Neural cell (in vitro differentiated cells): ENCODE measurements around the gene UBE2D1.

ENCODE experiments used
- CTCF ChIP-seq: fragments of 450-650 bp; IDR thresholded peaks from 2 replicates; pipeline ENCODE4 v1.5.1; 2014; ENCODE audit warnings: antibody characterized with exemption, mild to moderate bottlenecking, moderate library complexity; ENCODE audit not compliant: poor library complexity, severe bottlenecking
- EZH2 ChIP-seq: fragments of 200-600, 300-800 bp; shearing (Covaris generic), sonication (generic); IDR thresholded peaks from 2 replicates; pipeline ENCODE4 v1.6.1; 2014; ENCODE audit warnings: antibody characterized with exemption, low read length, borderline replicate concordance, mild to moderate bottlenecking; ENCODE audit not compliant: insufficient read depth, poor library complexity, severe bottlenecking
- MXI1 ChIP-seq: fragments of 450-650 bp; conservative IDR thresholded peaks from 2 replicates; pipeline ENCODE4 v1.6.1; 2014; ENCODE audit warnings: antibody characterized with exemption, mild to moderate bottlenecking; ENCODE audit not compliant: poor library complexity, severe bottlenecking
- RAD21 ChIP-seq: fragments of 450-650 bp; conservative IDR thresholded peaks from 2 replicates; pipeline ENCODE4 v1.6.1; 2014; ENCODE audit warnings: antibody characterized with exemption, mild to moderate bottlenecking, moderate library complexity
- TAF1 ChIP-seq: IDR thresholded peaks from 2 replicates; pipeline ENCODE4 v1.6.1; 2012; ENCODE audit warnings: low read depth

DNA sequence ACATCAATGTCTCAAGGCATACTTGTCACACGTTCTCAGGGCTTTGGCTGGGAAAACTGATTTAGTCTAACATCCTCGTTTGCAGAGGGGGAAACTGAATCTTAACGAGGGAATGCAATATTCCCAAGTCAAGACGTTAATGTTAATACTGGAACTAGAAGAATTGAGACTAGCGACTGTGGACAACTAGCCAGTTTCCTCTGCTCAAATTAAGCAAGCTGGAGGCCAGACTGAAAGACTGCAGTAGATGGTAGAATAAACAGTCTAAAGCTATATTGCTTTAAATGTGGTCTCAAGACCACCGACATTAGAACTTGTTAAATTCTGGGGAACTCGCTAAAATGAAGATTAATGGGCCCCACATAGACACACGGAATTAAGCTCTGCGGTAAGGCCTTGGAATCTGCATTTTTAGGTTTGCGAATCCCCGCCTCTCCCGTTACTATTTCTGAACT, 49.8 kb downstream of the UBE2D1 start:
- TF ChIP-seq CTCF (no peak), RAD21 (no peak), EZH2 (no peak), TAF1 (no peak), MXI1 (no peak)
